KMS-11 (cell line): ENCODE data around the gene CD2.

Source experiments
- H2AFZ ChIP-seq: fragments of 200-600 bp; sonication (generic); 2 replicates; pipeline ENCODE4 v1.6.1; 2016; ENCODE audit warnings: antibody characterized with exemption, mixed run types, low read depth
- H3K27ac ChIP-seq: fragments of 200-600 bp; sonication (generic); 2 replicates; pipeline ENCODE4 v1.6.1; 2016; ENCODE audit warnings: mild to moderate bottlenecking, mixed run types
- H3K27me3 ChIP-seq: fragments of 200-600 bp; sonication (generic); 2 replicates; pipeline ENCODE4 v1.6.1; 2017; ENCODE audit warnings: mild to moderate bottlenecking, low read depth, mixed run types, moderate library complexity; ENCODE audit not compliant: insufficient read depth
- H3K36me3 ChIP-seq: fragments of 200-600 bp; sonication (generic); 2 replicates; pipeline ENCODE4 v1.6.1; 2017; ENCODE audit warnings: mild to moderate bottlenecking, mixed run types; ENCODE audit not compliant: insufficient read depth
- H3K4me1 ChIP-seq: fragments of 200-600 bp; sonication (generic); 2 replicates; pipeline ENCODE4 v1.6.1; 2016; ENCODE audit warnings: mild to moderate bottlenecking, low read depth, mixed run types; ENCODE audit not compliant: poor library complexity, severe bottlenecking
- H3K4me2 ChIP-seq: fragments of 200-600 bp; sonication (generic); 2 replicates; pipeline ENCODE4 v1.7.0; 2016; ENCODE audit warnings: mild to moderate bottlenecking, mixed run types
- H3K4me3 ChIP-seq: fragments of 200-600 bp; sonication (generic); IDR thresholded peaks from 2 replicates; pipeline ENCODE4 v1.6.1; 2017; ENCODE audit warnings: low read depth, low read length, mixed read lengths; ENCODE audit not compliant: insufficient read depth
- H3K79me2 ChIP-seq: fragments of 200-600 bp; sonication (generic); 2 replicates; pipeline ENCODE4 v1.6.1; 2016; ENCODE audit warnings: low read depth, mixed run types; ENCODE audit not compliant: insufficient read depth
- H3K9ac ChIP-seq: fragments of 200-600 bp; sonication (generic); 2 replicates; pipeline ENCODE4 v1.6.1; 2016; ENCODE audit warnings: mild to moderate bottlenecking, mixed run types
- H4K20me1 ChIP-seq: fragments of 200-600 bp; sonication (generic); 2 replicates; pipeline ENCODE4 v1.6.1; 2016; ENCODE audit warnings: mild to moderate bottlenecking, mixed run types; ENCODE audit not compliant: insufficient read depth
- TF ChIP-seq, protein P1 (sequence below): fragments of 200-600 bp; sonication (generic); conservative IDR thresholded peaks from 2 replicates; pipeline ENCODE4 v1.6.1; 2017; ENCODE audit warnings: low read depth, mild to moderate bottlenecking, antibody characterized with exemption, low read length, moderate library complexity, mixed read lengths

CD2 gene

DNA sequence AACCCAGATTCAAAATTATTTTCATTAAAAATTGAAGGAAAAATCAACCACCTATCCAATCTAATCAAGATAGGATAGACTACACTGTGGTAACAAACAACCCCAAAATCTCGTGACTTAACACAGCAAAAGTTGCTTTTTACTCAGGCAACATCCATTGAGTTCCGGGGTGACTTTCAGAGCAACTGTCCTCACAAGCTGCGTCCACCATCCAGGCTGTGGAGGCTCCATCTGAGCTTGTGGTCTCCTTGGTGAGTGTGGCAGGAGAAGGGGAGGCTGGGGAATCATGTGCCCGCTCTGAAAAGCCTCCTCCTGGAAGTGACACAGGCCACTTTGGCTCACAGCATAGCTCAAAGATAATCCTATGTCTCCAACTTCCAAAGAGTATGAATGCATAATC, 52.4 kb downstream of the CD2 start:
- Histone ChIP-seq H3K4me2 (peak overlapping the region; percentile 96), H4K20me1 (no peaks in the 10 kb centered on the region), H3K27me3 (no peaks in the 10 kb centered on the region), H3K79me2 (no peaks in the 10 kb centered on the region), H3K4me1 (peaks cover 57% of the 10 kb centered on the region), H2AFZ (peak overlapping the region; percentile 58), H3K9ac (peak overlapping the region; percentile 56; the same call in 1 of the 2 replicates), H3K27ac (peak overlapping the region; percentile 94), H3K4me3 (peak overlapping the region; percentile 51), H3K36me3 (no peaks in the 10 kb centered on the region)
- TF ChIP-seq, protein P1, sequence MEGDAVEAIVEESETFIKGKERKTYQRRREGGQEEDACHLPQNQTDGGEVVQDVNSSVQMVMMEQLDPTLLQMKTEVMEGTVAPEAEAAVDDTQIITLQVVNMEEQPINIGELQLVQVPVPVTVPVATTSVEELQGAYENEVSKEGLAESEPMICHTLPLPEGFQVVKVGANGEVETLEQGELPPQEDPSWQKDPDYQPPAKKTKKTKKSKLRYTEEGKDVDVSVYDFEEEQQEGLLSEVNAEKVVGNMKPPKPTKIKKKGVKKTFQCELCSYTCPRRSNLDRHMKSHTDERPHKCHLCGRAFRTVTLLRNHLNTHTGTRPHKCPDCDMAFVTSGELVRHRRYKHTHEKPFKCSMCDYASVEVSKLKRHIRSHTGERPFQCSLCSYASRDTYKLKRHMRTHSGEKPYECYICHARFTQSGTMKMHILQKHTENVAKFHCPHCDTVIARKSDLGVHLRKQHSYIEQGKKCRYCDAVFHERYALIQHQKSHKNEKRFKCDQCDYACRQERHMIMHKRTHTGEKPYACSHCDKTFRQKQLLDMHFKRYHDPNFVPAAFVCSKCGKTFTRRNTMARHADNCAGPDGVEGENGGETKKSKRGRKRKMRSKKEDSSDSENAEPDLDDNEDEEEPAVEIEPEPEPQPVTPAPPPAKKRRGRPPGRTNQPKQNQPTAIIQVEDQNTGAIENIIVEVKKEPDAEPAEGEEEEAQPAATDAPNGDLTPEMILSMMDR = no peak

- Histone ChIP-seq H3K27me3 (no peaks in the 10 kb centered on the region), H3K4me2 (peak overlapping the region; percentile 96), H3K4me1 (peaks cover 51% of the 10 kb centered on the region), H3K27ac (peak overlapping the region; percentile 94), H3K4me3 (no peak overlapping the region), H3K79me2 (no peaks in the 10 kb centered on the region), H2AFZ (peak overlapping the region; percentile 50; the same call in 1 of the 2 replicates), H4K20me1 (no peaks in the 10 kb centered on the region), H3K9ac (peak overlapping the region; percentile 56; the same call in 1 of the 2 replicates), H3K36me3 (no peaks in the 10 kb centered on the region)
- TF ChIP-seq, protein P1 = no peak
These were observed 53.4 kb downstream of the CD2 start for GRCh38 chr1:116807394-116808199.

DNA sequence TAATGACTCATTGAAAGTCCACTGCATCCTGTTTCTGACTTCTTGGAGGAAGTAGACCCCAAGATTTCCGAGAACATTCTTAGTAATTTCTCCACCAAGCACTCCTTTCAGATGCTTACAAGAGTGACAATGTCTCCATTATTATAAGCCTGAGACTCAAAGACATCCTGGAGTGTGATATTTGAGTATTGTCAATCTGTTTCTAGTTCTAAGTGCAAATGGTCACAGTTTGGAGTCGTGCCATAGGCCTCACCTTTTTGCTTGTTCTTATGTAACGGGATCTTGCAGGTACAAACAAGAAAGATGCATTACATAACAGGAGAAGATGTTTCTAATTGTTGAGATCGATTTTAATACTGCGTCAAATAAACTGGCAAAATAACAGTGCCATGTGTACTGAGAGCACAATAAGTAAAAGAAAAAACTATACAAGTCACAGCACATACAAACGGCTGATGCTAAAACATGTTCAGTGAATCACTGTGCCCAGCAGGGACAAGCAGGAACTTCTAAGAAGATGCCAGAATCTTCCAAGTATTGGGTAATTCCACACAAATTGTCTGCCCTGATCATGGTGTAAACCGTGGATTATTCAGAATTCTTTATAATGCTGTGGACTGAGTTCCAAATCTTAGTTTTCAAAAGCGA, 54.1 kb downstream of the CD2 start:
- Histone ChIP-seq H3K4me3 (no peak overlapping the region), H3K79me2 (no peaks in the 10 kb centered on the region), H3K27ac (no peak overlapping the region), H4K20me1 (no peaks in the 10 kb centered on the region), H3K9ac (no peak overlapping the region), H2AFZ (0 out of 2 replicates have a peak overlapping the region, but pooled peaks have one; percentile 50), H3K4me2 (peak overlapping the region; percentile 96), H3K27me3 (no peaks in the 10 kb centered on the region), H3K36me3 (no peaks in the 10 kb centered on the region), H3K4me1 (peaks cover 51% of the 10 kb centered on the region)
- TF ChIP-seq, protein P1 = no peak

- H3K9ac ChIP-seq = no peak overlapping the region
- no peaks in the 10 kb centered on the region for H3K36me3 ChIP-seq
- no peaks in the 10 kb centered on the region for H3K79me2 ChIP-seq
- H3K4me3 ChIP-seq = no peak overlapping the region
- H2AFZ ChIP-seq = no peak overlapping the region
- no peaks in the 10 kb centered on the region for H4K20me1 ChIP-seq
- H3K4me1 ChIP-seq = peaks cover 46% of the 10 kb centered on the region
- no peak overlapping the region for H3K27ac ChIP-seq
- H3K27me3 ChIP-seq = no peaks in the 10 kb centered on the region
- TF ChIP-seq, protein P1 = no peak
- H3K4me2 ChIP-seq = no peak overlapping the region
These were observed 54.7 kb downstream of the CD2 start for GRCh38 chr1:116808848-116809508.
